Measurements from ENCODE around the gene ZRANB1. TPM values are rescaled to one million over a fixed set of nuclear protein-coding genes. Genes with fewer than 3 reads are reported as not detected.

The ZRANB1 gene
- total RNA-seq, 2 experiments from 2014 or later: 21.2 to 22.2 TPM

- H3K36me3 ChIP-seq (ENCODE audit: insufficient read depth, low read length): no peaks in the 10 kb centered on the region
- POLR2A ChIA-PET: no interaction called here
Observed at GRCh38 chr10:125010362-125010761, 68.4 kb downstream of the ZRANB1 start.

GRCh38 chr10:125011171-125011925, 69.4 kb downstream of the ZRANB1 start:
- Histone ChIP-seq H3K4me1 (ENCODE audit: insufficient read depth, low read length) (no peaks in the 10 kb centered on the region), H3K27me3 (ENCODE audit: control insufficient read depth in 1 of 2, insufficient read depth in 2 of 2, low read length in 2 of 2) (peaks cover 0 to 2% of the 10 kb centered on the region in 2 experiments), H3K9me3 (ENCODE audit: control insufficient read depth in 1 of 2, insufficient read depth in 1 of 2, low read length in 2 of 2) (peaks cover 0 to 7% of the 10 kb centered on the region in 2 experiments), H3K27ac (ENCODE audit: low read depth in 1 of 2, low read length in 2 of 2) (no peak overlapping the region), H3K4me3 (ENCODE audit: low read length) (no peak overlapping the region), H3K36me3 (ENCODE audit: insufficient read depth, low read length) (no peaks in the 10 kb centered on the region)
- no peaks in the 10 kb centered on the region for H3K27me3 Mint-ChIP-seq
- no peaks in the 10 kb centered on the region for H3K9me3 Mint-ChIP-seq
- no peaks in the 10 kb centered on the region for H3K4me1 Mint-ChIP-seq (ENCODE audit: low read depth)
- TF ChIP-seq CTCF (IDR thresholded peaks at IDR 0.05): no peak
- H3K36me3 Mint-ChIP-seq (ENCODE audit: low read depth): no peaks in the 10 kb centered on the region
- ChIA-PET POLR2A (no interaction called here), CTCF (no interaction called here)
- no peak overlapping the region for H3K4me3 Mint-ChIP-seq
- ATAC-seq (ENCODE audit: poor library complexity) (no peak), DNase-seq (no peak)
- H3K27ac Mint-ChIP-seq: no peak overlapping the region
- intact Hi-C loops (cut with DNase I, micrococcal nuclease): no loop called here

More at GRCh38 chr10:125010362-125010761, 68.4 kb downstream of the ZRANB1 start:
- intact Hi-C loops (cut with DNase I, micrococcal nuclease): no loop called here
- no peak for ATAC-seq (ENCODE audit: poor library complexity)
- no peaks in the 10 kb centered on the region for H3K4me1 ChIP-seq (ENCODE audit: insufficient read depth, low read length)
- H3K9me3 ChIP-seq (ENCODE audit: control insufficient read depth in 1 of 2, insufficient read depth in 1 of 2, low read length in 2 of 2): peaks cover 0 to 7% of the 10 kb centered on the region in 2 experiments
- DNase-seq: no peak
- Mint-ChIP-seq H3K4me3 (no peak overlapping the region), H3K9me3 (no peaks in the 10 kb centered on the region), H3K27ac (no peak overlapping the region), H3K36me3 (ENCODE audit: low read depth) (no peaks in the 10 kb centered on the region), H3K27me3 (no peaks in the 10 kb centered on the region), H3K4me1 (ENCODE audit: low read depth) (no peaks in the 10 kb centered on the region)
- peaks cover 0 to 2% of the 10 kb centered on the region in 2 experiments for H3K27me3 ChIP-seq (ENCODE audit: control insufficient read depth in 1 of 2, insufficient read depth in 2 of 2, low read length in 2 of 2)
- no peak overlapping the region for H3K27ac ChIP-seq (ENCODE audit: low read depth in 1 of 2, low read length in 2 of 2)
- H3K4me3 ChIP-seq (ENCODE audit: low read length): no peak overlapping the region
- CTCF ChIA-PET: no interaction called here
- no peak for TF ChIP-seq CTCF (IDR thresholded peaks at IDR 0.05)

- no peak overlapping the region for H3K27ac ChIP-seq (ENCODE audit: low read depth in 1 of 2, low read length in 2 of 2)
- Mint-ChIP-seq H3K9me3 (no peaks in the 10 kb centered on the region), H3K36me3 (ENCODE audit: low read depth) (no peaks in the 10 kb centered on the region), H3K27me3 (peaks cover 4% of the 10 kb centered on the region), H3K4me3 (no peak overlapping the region), H3K27ac (no peak overlapping the region), H3K4me1 (ENCODE audit: low read depth) (no peaks in the 10 kb centered on the region)
- no peaks in the 10 kb centered on the region for H3K36me3 ChIP-seq (ENCODE audit: insufficient read depth, low read length)
- CTCF ChIA-PET: no interaction called here
- no peaks in the 10 kb centered on the region for H3K4me1 ChIP-seq (ENCODE audit: insufficient read depth, low read length)
- peaks cover 0 to 2% of the 10 kb centered on the region in 2 experiments for H3K27me3 ChIP-seq (ENCODE audit: control insufficient read depth in 1 of 2, insufficient read depth in 2 of 2, low read length in 2 of 2)
- TF ChIP-seq CTCF (IDR thresholded peaks at IDR 0.05): no peak
- peaks cover 0 to 7% of the 10 kb centered on the region in 2 experiments for H3K9me3 ChIP-seq (ENCODE audit: control insufficient read depth in 1 of 2, insufficient read depth in 1 of 2, low read length in 2 of 2)
- no peak overlapping the region for H3K4me3 ChIP-seq (ENCODE audit: low read length)
- POLR2A ChIA-PET: no interaction called here
- ATAC-seq (ENCODE audit: poor library complexity) (no peak), DNase-seq (no peak)
- intact Hi-C loops (cut with DNase I, micrococcal nuclease): no loop called here
Observed at GRCh38 chr10:125011926-125012705, 70.2 kb downstream of the ZRANB1 start.
